Endothelial cell of umbilical vein (primary cell): ENCODE measurements around the gene GLYATL3. TPM values are rescaled to one million over a fixed set of nuclear protein-coding genes. Genes with fewer than 3 reads are reported as not detected.

ENCODE experiments used
- BruUV-seq: library from RNA; stranded (reverse); fragments of 400-500 nt; replicated peaks from 2 replicates; lab custom pipeline; 2021; lab: Mats Ljungman, UMichigan
- CTCF ChIA-PET: fragments of 300-600, 350-600 bp; sonication (Branson Sonifier 250); formaldehyde crosslinking; loops from one replicate; lab custom pipeline; 2021; ENCODE audit warnings: antibody characterized with exemption, inconsistent platforms; lab: Charles Lee
- POLR2A ChIA-PET: fragments of 300-600, 350-600 bp; sonication (Branson Sonifier 250); formaldehyde crosslinking; loops from one replicate; lab custom pipeline; 2021; ENCODE audit warnings: antibody characterized with exemption, inconsistent platforms; lab: Charles Lee
- DNase-seq: peaks from one replicate; pipeline ENCODE4 v3.0.0-alpha.2; 2011; ENCODE audit warnings: low read depth, low spot score
- FAIRE-seq: peaks from 2 replicates; lab custom pipeline; 2011; peaks lifted over from hg19 to GRCh38; lab: Jason Lieb, UNC
- H2AFZ ChIP-seq: 2 replicates; pipeline ENCODE4 v1.6.0; 2012; ENCODE audit warnings: low read depth, low read length, control low read depth, inconsistent platforms
- H3K27ac ChIP-seq: 2 replicates; pipeline ENCODE4 v1.5.1; 2011; ENCODE audit warnings: low read depth, mild to moderate bottlenecking, control low read depth, low read length, moderate library complexity; ENCODE audit not compliant: insufficient read depth
- H3K27me3 ChIP-seq, 2 experiments: 2 replicates each; pipeline versions ENCODE4 v1.6.0 to v1.6.1; 2011; ENCODE audit warnings: low read length in 2 of 2, mixed read lengths in 1 of 2; ENCODE audit not compliant: control insufficient read depth in 2 of 2, insufficient read depth in 2 of 2
- H3K36me3 ChIP-seq, 2 experiments: 2 replicates in 1 of 2; 3 replicates in 1 of 2; pipeline ENCODE4 v1.5.1; 2011; ENCODE audit warnings: low read length in 2 of 2, mild to moderate bottlenecking in 1 of 2, moderate library complexity in 1 of 2; ENCODE audit not compliant: control insufficient read depth in 2 of 2, insufficient read depth in 2 of 2; ENCODE audit errors: extremely low read depth in 1 of 2
- H3K4me1 ChIP-seq: 3 replicates; pipeline ENCODE4 v1.5.1; 2011; ENCODE audit warnings: mild to moderate bottlenecking, low read length; ENCODE audit not compliant: control insufficient read depth, insufficient read depth; ENCODE audit errors: extremely low read depth
- H3K4me2 ChIP-seq: 2 replicates; pipeline ENCODE4 v1.6.1; 2011; ENCODE audit warnings: low read length, control low read depth, mixed read lengths; ENCODE audit not compliant: insufficient read depth
- H3K4me3 ChIP-seq, 3 experiments: fragments of 200-600 bp in 1 of 3; sonication (generic), shearing (Covaris generic) in 1 of 3; replicated peaks in 1 of 3; 2 replicates each; pipeline ENCODE4 v1.5.1; 2011 to 2016; ENCODE audit warnings: control low read depth in 3 of 3, low read length in 3 of 3, mild to moderate bottlenecking in 2 of 3, inconsistent platforms in 1 of 3, low read depth in 1 of 3, moderate library complexity in 1 of 3; ENCODE audit not compliant: insufficient read depth in 1 of 3
- H3K79me2 ChIP-seq: 2 replicates; pipeline ENCODE4 v1.6.0; 2012; ENCODE audit warnings: low read length, inconsistent platforms; ENCODE audit not compliant: control insufficient read depth, insufficient read depth
- H3K9ac ChIP-seq: replicated peaks from 2 replicates; pipeline ENCODE3; 2011; ENCODE audit warnings: low read length, control low read depth; ENCODE audit not compliant: insufficient read depth; ENCODE audit errors: extremely low read depth
- H3K9me1 ChIP-seq: replicated peaks from 3 replicates; pipeline ENCODE4 v1.6.0; 2011; ENCODE audit warnings: mild to moderate bottlenecking, low read length; ENCODE audit not compliant: control insufficient read depth, insufficient read depth; ENCODE audit errors: extremely low read depth
- H3K9me3 ChIP-seq: replicated peaks from 2 replicates; pipeline ENCODE4 v1.5.1; 2012; ENCODE audit warnings: low read length, inconsistent platforms; ENCODE audit not compliant: control insufficient read depth, insufficient read depth
- H4K20me1 ChIP-seq: replicated peaks from 2 replicates; pipeline ENCODE3; 2011; ENCODE audit warnings: mild to moderate bottlenecking, low read length; ENCODE audit not compliant: control insufficient read depth, insufficient read depth; ENCODE audit errors: extremely low read depth
- EZH2 ChIP-seq: IDR thresholded peaks from 2 replicates; pipeline ENCODE4 v1.6.1; 2012; ENCODE audit warnings: borderline replicate concordance, low read depth, mild to moderate bottlenecking, moderate library complexity, low read length, inconsistent platforms; ENCODE audit not compliant: severe bottlenecking
- FOS ChIP-seq: IDR thresholded peaks from 2 replicates; pipeline ENCODE4 v1.6.1; 2011; ENCODE audit warnings: mild to moderate bottlenecking, low read length, moderate library complexity, borderline replicate concordance; ENCODE audit not compliant: insufficient read depth
- GATA2 ChIP-seq: IDR thresholded peaks from 2 replicates; pipeline ENCODE4 v1.7.0; 2011; ENCODE audit warnings: low read depth, mild to moderate bottlenecking, moderate library complexity, mixed read lengths, low read length; ENCODE audit not compliant: insufficient read length, insufficient read depth
- JUN ChIP-seq: IDR thresholded peaks from 2 replicates; pipeline ENCODE4 v1.6.1; 2011; ENCODE audit warnings: borderline replicate concordance, low read depth; ENCODE audit not compliant: insufficient read length, insufficient read depth
- MAX ChIP-seq: IDR thresholded peaks from 2 replicates; pipeline ENCODE4 v1.6.1; 2011; ENCODE audit not compliant: insufficient read depth, insufficient read length
- MYC ChIP-seq: IDR thresholded peaks from one replicate; pipeline ENCODE4 v1.6.1; 2011; ENCODE audit warnings: mild to moderate bottlenecking, low read depth, low read length
- POLR2A ChIP-seq: IDR thresholded peaks from 2 replicates; pipeline ENCODE4 v1.6.1; 2012; ENCODE audit warnings: low read depth, mild to moderate bottlenecking, control low read depth, low read length
- POLR2AphosphoS5 ChIP-seq: IDR thresholded peaks from 2 replicates; pipeline ENCODE4 v1.6.1; 2012; ENCODE audit warnings: low read depth, mild to moderate bottlenecking, control low read depth, low read length, moderate library complexity; ENCODE audit not compliant: insufficient read depth
- dilution Hi-C: fragments of 300-500 bp; cut with MboI; formaldehyde crosslinking; loops from one replicate; pipeline ENCODE4 v1.15.0; 2019; ENCODE audit warnings: low sequenced_read_pairs; ENCODE audit not compliant: extremely low pct_ligation_motif_present
- intact Hi-C: fragments of 100-400 bp; cut with micrococcal nuclease; formaldehyde crosslinking; loops from one replicate; pipeline ENCODE4 v1.10.0; 2022
- polyA plus RNA-seq, 4 experiments: library from polyadenylated mRNA; depleted of rRNA in 3 of 4; stranded (reverse) in 3 of 4; unstranded in 1 of 4; fragments of >200 nt; gene quantifications; 2 replicates each; pipeline versions ENCODE4 v1.2.1 to v1.2.3, GENCODE V29; 2011 to 2012; ENCODE audit warnings: missing spikeins in 1 of 4
- total RNA-seq: library from RNA; stranded (reverse); gene quantifications from 2 replicates; pipeline ENCODE4 v1.2.3, GENCODE V29; 2021
- TF ChIP-seq, protein P1 (sequence below), 2 donors: IDR thresholded peaks; 1 replicate in 1 of 2; 2 replicates in 1 of 2; pipeline ENCODE4 v1.5.1; 2011; ENCODE audit warnings: low read length in 2 of 2, mild to moderate bottlenecking in 2 of 2, moderate library complexity in 2 of 2, control low read depth in 1 of 2, inconsistent platforms in 1 of 2, low read depth in 1 of 2; ENCODE audit not compliant: insufficient read depth in 1 of 2; ENCODE audit errors: extremely low read depth in 1 of 2

GLYATL3 gene
- total and polyA plus RNA-seq, 2 donors (not counting 3 experiments of a cell fraction or from before 2014, with no cell fraction given) = not detected

DNA sequence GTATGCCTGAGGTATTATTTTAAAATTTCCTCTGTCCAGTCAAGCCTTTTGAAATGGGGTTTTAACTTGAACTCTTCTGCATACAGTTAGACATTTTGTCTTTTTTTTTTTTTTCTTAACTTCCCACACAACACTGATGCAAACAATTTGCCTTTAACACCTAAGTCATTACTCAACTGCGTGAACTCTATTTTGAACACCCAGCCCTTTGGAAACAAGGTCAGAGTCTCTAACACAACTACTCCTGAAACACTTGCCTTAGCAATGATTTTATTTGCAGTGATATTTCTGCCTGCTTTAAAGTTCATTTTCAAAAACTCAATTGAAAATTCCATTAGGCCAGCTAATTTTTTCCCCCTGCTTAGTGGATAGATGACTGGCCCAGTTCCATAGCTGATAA lies 24.2 kb downstream of the GLYATL3 start:
- dilution Hi-C loops (no loop called here), intact Hi-C loops (no loop called here)
- no peak overlapping the region for H3K27ac ChIP-seq

GRCh38 chr6:49524541-49524940 lies 24.8 kb downstream of the GLYATL3 start:
- FAIRE-seq (no peak), DNase-seq (no peak)
- ChIA-PET CTCF (interaction anchor here (1.2 to 1.4 kb wide), 2 partner anchors 83 to 99 kb away, joined by 3 to 4 read pairs; no protein-coding TSS in a partner anchor), POLR2A (no interaction called here)
- Histone ChIP-seq H3K27me3 (peaks cover 4 to 12% of the 10 kb centered on the region in 2 experiments), H3K4me1 (no peaks in the 10 kb centered on the region), H4K20me1 (no peaks in the 10 kb centered on the region), H3K4me2 (no peak overlapping the region), H3K9me1 (no peaks in the 10 kb centered on the region), H3K9ac (no peak overlapping the region), H2AFZ (no peak overlapping the region), H3K36me3 (no peaks in the 10 kb centered on the region), H3K79me2 (no peaks in the 10 kb centered on the region), H3K4me3 (no peak overlapping the region), H3K9me3 (no peaks in the 10 kb centered on the region), H3K27ac (no peak overlapping the region)
- intact Hi-C loops = no loop called here
- no TSS peak for BruUV-seq
- TF ChIP-seq, protein P1, sequence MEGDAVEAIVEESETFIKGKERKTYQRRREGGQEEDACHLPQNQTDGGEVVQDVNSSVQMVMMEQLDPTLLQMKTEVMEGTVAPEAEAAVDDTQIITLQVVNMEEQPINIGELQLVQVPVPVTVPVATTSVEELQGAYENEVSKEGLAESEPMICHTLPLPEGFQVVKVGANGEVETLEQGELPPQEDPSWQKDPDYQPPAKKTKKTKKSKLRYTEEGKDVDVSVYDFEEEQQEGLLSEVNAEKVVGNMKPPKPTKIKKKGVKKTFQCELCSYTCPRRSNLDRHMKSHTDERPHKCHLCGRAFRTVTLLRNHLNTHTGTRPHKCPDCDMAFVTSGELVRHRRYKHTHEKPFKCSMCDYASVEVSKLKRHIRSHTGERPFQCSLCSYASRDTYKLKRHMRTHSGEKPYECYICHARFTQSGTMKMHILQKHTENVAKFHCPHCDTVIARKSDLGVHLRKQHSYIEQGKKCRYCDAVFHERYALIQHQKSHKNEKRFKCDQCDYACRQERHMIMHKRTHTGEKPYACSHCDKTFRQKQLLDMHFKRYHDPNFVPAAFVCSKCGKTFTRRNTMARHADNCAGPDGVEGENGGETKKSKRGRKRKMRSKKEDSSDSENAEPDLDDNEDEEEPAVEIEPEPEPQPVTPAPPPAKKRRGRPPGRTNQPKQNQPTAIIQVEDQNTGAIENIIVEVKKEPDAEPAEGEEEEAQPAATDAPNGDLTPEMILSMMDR (IDR thresholded peaks at IDR 0.05; ENCODE audit: extremely low read depth in 1 of 2, insufficient read depth in 1 of 2, low read depth in 1 of 2, low read length in 2 of 2) = no peak
- TF ChIP-seq GATA2 (no peak), EZH2 (no peak), MAX (no peak), POLR2A (no peak), POLR2AphosphoS5 (no peak), FOS (no peak), JUN (no peak), MYC (no peak)
- dilution Hi-C loops = no loop called here

More for the DNA sequence above, 24.2 kb downstream of the GLYATL3 start:
- TF ChIP-seq, protein P1 (IDR thresholded peaks at IDR 0.05; ENCODE audit: extremely low read depth in 1 of 2, insufficient read depth in 1 of 2, low read depth in 1 of 2, low read length in 2 of 2) = no peak
- Histone ChIP-seq H3K79me2 (no peaks in the 10 kb centered on the region), H3K27me3 (peaks cover 4 to 12% of the 10 kb centered on the region in 2 experiments), H2AFZ (no peak overlapping the region), H3K9me1 (no peaks in the 10 kb centered on the region), H3K4me1 (no peaks in the 10 kb centered on the region), H3K4me2 (no peak overlapping the region), H3K36me3 (no peaks in the 10 kb centered on the region), H4K20me1 (no peaks in the 10 kb centered on the region), H3K9me3 (no peaks in the 10 kb centered on the region), H3K4me3 (no peak overlapping the region), H3K9ac (no peak overlapping the region)
- CTCF ChIA-PET = interaction anchor here (1.0 to 1.4 kb wide), 4 partner anchors 8 to 101 kb away, joined by 3 to 5 read pairs (median 4); no protein-coding TSS in a partner anchor
- FAIRE-seq (no peak), DNase-seq (no peak)
- BruUV-seq = no TSS peak
- POLR2A ChIA-PET = no interaction called here
